HG02840 (cell line): ENCODE measurements around the gene MYOT.

ENCODE experiments used
- ATAC-seq: cut with Tn5 transposase; IDR thresholded peaks from one replicate; pipeline ENCODE4 v1.9.1; 2021; ENCODE audit warnings: mild to moderate bottlenecking, moderate library complexity, moderate number of reproducible peaks; ENCODE audit not compliant: unreplicated experiment, low FRiP score

Gene MYOT

GRCh38 chr5:137867664-137868063 lies at the start of gene MYOT:
TSS of gene MYOT (plus strand) at chr5:137867860. CDS start at chr5:137870652, 2,792 bp downstream.
- ATAC-seq: no peak

GRCh38 chr5:137819766-137820165 lies 47.9 kb upstream of the MYOT start:
- ATAC-seq: no peak

GRCh38 chr5:137822158-137822764 lies 45.4 kb upstream of the MYOT start:
- no peak for ATAC-seq

- no peak for ATAC-seq
Observed at GRCh38 chr5:137822984-137823383, 44.7 kb upstream of the MYOT start.

- no peak for ATAC-seq
Observed at GRCh38 chr5:137825165-137825564, 42.5 kb upstream of the MYOT start.

GRCh38 chr5:137826067-137826466 lies 41.6 kb upstream of the MYOT start:
- no peak for ATAC-seq

GRCh38 chr5:137828180-137828579 lies 39.5 kb upstream of the MYOT start:
- no peak for ATAC-seq

GRCh38 chr5:137828664-137829063 lies 39.0 kb upstream of the MYOT start:
- no peak for ATAC-seq

GRCh38 chr5:137831105-137831504 lies 36.6 kb upstream of the MYOT start:
- no peak for ATAC-seq

- ATAC-seq: no peak
Observed at GRCh38 chr5:137831526-137831925, 36.1 kb upstream of the MYOT start.

- no peak for ATAC-seq
Observed at GRCh38 chr5:137832416-137832815, 35.2 kb upstream of the MYOT start.

- ATAC-seq: no peak
Observed at GRCh38 chr5:137833463-137833862, 34.2 kb upstream of the MYOT start.

- no peak for ATAC-seq
Observed at GRCh38 chr5:137834498-137835049, 33.1 kb upstream of the MYOT start.

- ATAC-seq: no peak
Observed at GRCh38 chr5:137836298-137836697, 31.4 kb upstream of the MYOT start.

- ATAC-seq: no peak
Observed at GRCh38 chr5:137836997-137837396, 30.7 kb upstream of the MYOT start.

GRCh38 chr5:137837491-137838394 lies 29.9 kb upstream of the MYOT start:
- ATAC-seq: no peak

GRCh38 chr5:137838976-137839375 lies 28.7 kb upstream of the MYOT start:
- ATAC-seq: no peak

- ATAC-seq: no peak
Observed at GRCh38 chr5:137842296-137842695, 25.4 kb upstream of the MYOT start.

GRCh38 chr5:137843676-137844299 lies 23.9 kb upstream of the MYOT start:
- no peak for ATAC-seq

GRCh38 chr5:137845472-137845871 lies 22.2 kb upstream of the MYOT start:
- ATAC-seq: no peak

GRCh38 chr5:137847687-137848086 lies 20.0 kb upstream of the MYOT start:
- no peak for ATAC-seq
